Measurements from ENCODE around the gene SLC7A1.

SLC7A1 gene

GRCh38 chr13:29509999-29510589, 85.4 kb downstream of the SLC7A1 start:
- Histone ChIP-seq H3K9ac (ENCODE audit: low read length) (peak overlapping the region; percentile 30), H3K79me2 (ENCODE audit: control insufficient read depth, insufficient read depth, low read length, poor library complexity) (no peaks in the 10 kb centered on the region), H3K18ac (ENCODE audit: low read length) (peak overlapping the region; percentile 51), H3K27ac (ENCODE audit: low read depth, low read length) (no peak overlapping the region), H3K79me1 (ENCODE audit: low read length) (peaks cover 29% of the 10 kb centered on the region), H2BK120ac (ENCODE audit: insufficient read depth, low read length, poor library complexity) (no peak overlapping the region), H4K8ac (ENCODE audit: low read depth, low read length) (no peak overlapping the region), H3K4me2 (ENCODE audit: low read length) (no peak overlapping the region), H4K91ac (ENCODE audit: low read depth, low read length) (peak overlapping the region; percentile 41), H3K27me3 (ENCODE audit: insufficient read depth, low read length) (no peaks in the 10 kb centered on the region), H3K14ac (ENCODE audit: low read length) (no peak overlapping the region), H3K4ac (ENCODE audit: low read depth, low read length) (no peak overlapping the region), H2AFZ (ENCODE audit: insufficient read depth, low read length, poor library complexity) (no peak overlapping the region), H3K4me3 (ENCODE audit: low read depth, low read length) (no peak overlapping the region), H3K23ac (ENCODE audit: low read length) (no peak overlapping the region), H3K36me3 (ENCODE audit: control insufficient read depth in 1 of 2, insufficient read depth in 2 of 2, low read length in 2 of 2) (peaks cover 29 to 35% of the 10 kb centered on the region in 2 experiments), H4K12ac (ENCODE audit: low read depth, low read length) (no peak overlapping the region), H3K9me3 (ENCODE audit: insufficient read depth, low read depth, low read length) (peaks cover 2% of the 10 kb centered on the region), H2BK5ac (ENCODE audit: low read depth, low read length, poor library complexity) (no peak overlapping the region), H3K4me1 (ENCODE audit: control insufficient read depth in 1 of 2, insufficient read depth in 2 of 2, low read length in 2 of 2) (peaks cover 24 to 33% of the 10 kb centered on the region in 2 experiments), H2AK5ac (ENCODE audit: low read length) (no peak overlapping the region), H2BK12ac (ENCODE audit: low read length) (peak overlapping the region; percentile 64)
- WGBS (ENCODE audit: extremely low coverage, insufficient coverage, insufficient read length), result no CpG with 5 or more reads among the region's 14 CpGs
- DNase-seq, result no peak

GRCh38 chr13:29508876-29509252, 86.6 kb downstream of the SLC7A1 start:
- peak overlapping the region; percentile 47 for H2BK5ac ChIP-seq (ENCODE audit: low read depth, low read length, poor library complexity)

GRCh38 chr13:29508130-29508875, 87.2 kb downstream of the SLC7A1 start:
- Histone ChIP-seq H3K23ac (ENCODE audit: low read length) (no peak overlapping the region), H2AK5ac (ENCODE audit: low read length) (peak overlapping the region; percentile 56), H3K27me3 (ENCODE audit: insufficient read depth, low read length) (no peaks in the 10 kb centered on the region), H4K8ac (ENCODE audit: low read depth, low read length) (peak overlapping the region; percentile 26), H3K4me1 (ENCODE audit: control insufficient read depth in 1 of 2, insufficient read depth in 2 of 2, low read length in 2 of 2) (peaks cover 7 to 15% of the 10 kb centered on the region in 2 experiments), H2BK120ac (ENCODE audit: insufficient read depth, low read length, poor library complexity) (no peak overlapping the region), H3K18ac (ENCODE audit: low read length) (no peak overlapping the region), H4K12ac (ENCODE audit: low read depth, low read length) (no peak overlapping the region), H3K4me3 (ENCODE audit: low read depth, low read length) (no peak overlapping the region), H3K36me3 (ENCODE audit: control insufficient read depth in 1 of 2, insufficient read depth in 2 of 2, low read length in 2 of 2) (peaks cover 18 to 21% of the 10 kb centered on the region in 2 experiments), H3K4ac (ENCODE audit: low read depth, low read length) (no peak overlapping the region), H2AFZ (ENCODE audit: insufficient read depth, low read length, poor library complexity) (no peak overlapping the region), H2BK12ac (ENCODE audit: low read length) (peak overlapping the region; percentile 21), H3K79me2 (ENCODE audit: control insufficient read depth, insufficient read depth, low read length, poor library complexity) (no peaks in the 10 kb centered on the region), H3K9ac (ENCODE audit: low read length) (no peak overlapping the region), H3K79me1 (ENCODE audit: low read length) (peaks cover 16% of the 10 kb centered on the region), H4K91ac (ENCODE audit: low read depth, low read length) (peak overlapping the region; percentile 54), H3K4me2 (ENCODE audit: low read length) (no peak overlapping the region), H3K9me3 (ENCODE audit: insufficient read depth, low read depth, low read length) (peaks cover 2% of the 10 kb centered on the region), H3K14ac (ENCODE audit: low read length) (peak overlapping the region; percentile 6), H2BK5ac (ENCODE audit: low read depth, low read length, poor library complexity) (no peak overlapping the region), H3K27ac (ENCODE audit: low read depth, low read length) (peak overlapping the region; percentile 40)
- no CpG with 5 or more reads among the region's 16 CpGs for WGBS (ENCODE audit: extremely low coverage, insufficient coverage, insufficient read length)
- DNase-seq, result peak; percentile 78 to 93

More at GRCh38 chr13:29508876-29509252, 86.6 kb downstream of the SLC7A1 start:
- no peak overlapping the region for H3K4me2 ChIP-seq (ENCODE audit: low read length)
- H2AK5ac ChIP-seq (ENCODE audit: low read length), result no peak overlapping the region
- H3K4me1 ChIP-seq (ENCODE audit: control insufficient read depth in 1 of 2, insufficient read depth in 2 of 2, low read length in 2 of 2), result peaks cover 13 to 21% of the 10 kb centered on the region in 2 experiments
- H4K8ac ChIP-seq (ENCODE audit: low read depth, low read length), result peak overlapping the region; percentile 49
- no peak overlapping the region for H2AFZ ChIP-seq (ENCODE audit: insufficient read depth, low read length, poor library complexity)
- H3K27ac ChIP-seq (ENCODE audit: low read depth, low read length), result peak overlapping the region; percentile 87
- H3K79me2 ChIP-seq (ENCODE audit: control insufficient read depth, insufficient read depth, low read length, poor library complexity), result no peaks in the 10 kb centered on the region
- peaks cover 2% of the 10 kb centered on the region for H3K9me3 ChIP-seq (ENCODE audit: insufficient read depth, low read depth, low read length)
- peak overlapping the region; percentile 27 for H2BK120ac ChIP-seq (ENCODE audit: insufficient read depth, low read length, poor library complexity)
- no peak overlapping the region for H3K18ac ChIP-seq (ENCODE audit: low read length)
- DNase-seq, result no peak
- H2BK12ac ChIP-seq (ENCODE audit: low read length), result peak overlapping the region; percentile 20
- no peak overlapping the region for H3K4ac ChIP-seq (ENCODE audit: low read depth, low read length)
- H3K36me3 ChIP-seq (ENCODE audit: control insufficient read depth in 1 of 2, insufficient read depth in 2 of 2, low read length in 2 of 2), result peaks cover 23 to 24% of the 10 kb centered on the region in 2 experiments
- H4K91ac ChIP-seq (ENCODE audit: low read depth, low read length), result peak overlapping the region; percentile 58
- H3K27me3 ChIP-seq (ENCODE audit: insufficient read depth, low read length), result no peaks in the 10 kb centered on the region
- H3K14ac ChIP-seq (ENCODE audit: low read length), result peak overlapping the region; percentile 3
- H3K4me3 ChIP-seq (ENCODE audit: low read depth, low read length), result no peak overlapping the region
- WGBS (ENCODE audit: extremely low coverage, insufficient coverage, insufficient read length), result no CpG with 5 or more reads among the region's 4 CpGs
- H3K9ac ChIP-seq (ENCODE audit: low read length), result no peak overlapping the region
- H3K23ac ChIP-seq (ENCODE audit: low read length), result no peak overlapping the region
- peaks cover 21% of the 10 kb centered on the region for H3K79me1 ChIP-seq (ENCODE audit: low read length)
- no peak overlapping the region for H4K12ac ChIP-seq (ENCODE audit: low read depth, low read length)

- DNase-seq, result no peak
- Histone ChIP-seq H2AFZ (ENCODE audit: insufficient read depth, low read length, poor library complexity) (no peak overlapping the region), H2BK5ac (ENCODE audit: low read depth, low read length, poor library complexity) (no peak overlapping the region), H4K12ac (ENCODE audit: low read depth, low read length) (no peak overlapping the region), H3K36me3 (ENCODE audit: control insufficient read depth in 1 of 2, insufficient read depth in 2 of 2, low read length in 2 of 2) (peaks cover 12 to 16% of the 10 kb centered on the region in 2 experiments), H3K9me3 (ENCODE audit: insufficient read depth, low read depth, low read length) (no peaks in the 10 kb centered on the region), H4K8ac (ENCODE audit: low read depth, low read length) (no peak overlapping the region), H3K27ac (ENCODE audit: low read depth, low read length) (no peak overlapping the region), H3K79me2 (ENCODE audit: control insufficient read depth, insufficient read depth, low read length, poor library complexity) (no peaks in the 10 kb centered on the region), H3K4ac (ENCODE audit: low read depth, low read length) (no peak overlapping the region), H4K91ac (ENCODE audit: low read depth, low read length) (peak overlapping the region; percentile 54), H2BK12ac (ENCODE audit: low read length) (no peak overlapping the region), H3K79me1 (ENCODE audit: low read length) (peaks cover 9% of the 10 kb centered on the region), H3K18ac (ENCODE audit: low read length) (no peak overlapping the region), H3K23ac (ENCODE audit: low read length) (no peak overlapping the region), H3K4me1 (ENCODE audit: control insufficient read depth in 1 of 2, insufficient read depth in 2 of 2, low read length in 2 of 2) (peaks cover 3 to 10% of the 10 kb centered on the region in 2 experiments), H3K4me2 (ENCODE audit: low read length) (no peak overlapping the region), H2BK120ac (ENCODE audit: insufficient read depth, low read length, poor library complexity) (no peak overlapping the region), H2AK5ac (ENCODE audit: low read length) (peak overlapping the region; percentile 1), H3K27me3 (ENCODE audit: insufficient read depth, low read length) (no peaks in the 10 kb centered on the region), H3K14ac (ENCODE audit: low read length) (no peak overlapping the region), H3K4me3 (ENCODE audit: low read depth, low read length) (no peak overlapping the region), H3K9ac (ENCODE audit: low read length) (no peak overlapping the region)
- no CpG with 5 or more reads among the region's 14 CpGs for whole genome bisulfite sequencing (ENCODE audit: extremely low coverage, insufficient coverage, insufficient read length)
These were observed 88.1 kb downstream of the SLC7A1 start for GRCh38 chr13:29507356-29507755.

Data from trophoblast cell (in vitro differentiated cells and primary cell).